HG03097 (cell line): ENCODE results near the gene GJD3.

Experiments
- ATAC-seq: cut with Tn5 transposase; IDR thresholded peaks from one replicate; pipeline ENCODE4 v1.9.1; 2021; ENCODE audit not compliant: unreplicated experiment, low FRiP score

Gene GJD3

DNA sequence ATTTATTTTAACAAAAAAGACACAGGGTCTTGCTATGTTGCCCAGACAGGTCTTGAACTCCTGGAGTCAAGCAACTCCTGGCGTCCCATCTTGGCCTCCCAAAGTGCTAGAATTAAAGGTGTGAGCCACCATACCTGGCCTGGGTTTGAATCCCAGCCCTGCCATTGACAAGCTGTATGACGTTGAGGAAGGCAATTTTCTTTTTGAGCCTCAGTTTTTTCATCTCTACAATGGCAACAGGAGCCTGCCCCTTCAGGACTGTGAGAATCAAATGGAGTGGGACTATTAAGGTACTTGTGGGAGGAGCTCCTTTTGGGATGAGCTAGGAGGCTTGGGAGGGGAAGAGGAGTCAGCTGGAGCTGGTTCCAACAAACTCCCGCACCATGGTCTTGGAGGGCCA is 49.3 kb downstream of the GJD3 start:
- ATAC-seq = no peak

DNA sequence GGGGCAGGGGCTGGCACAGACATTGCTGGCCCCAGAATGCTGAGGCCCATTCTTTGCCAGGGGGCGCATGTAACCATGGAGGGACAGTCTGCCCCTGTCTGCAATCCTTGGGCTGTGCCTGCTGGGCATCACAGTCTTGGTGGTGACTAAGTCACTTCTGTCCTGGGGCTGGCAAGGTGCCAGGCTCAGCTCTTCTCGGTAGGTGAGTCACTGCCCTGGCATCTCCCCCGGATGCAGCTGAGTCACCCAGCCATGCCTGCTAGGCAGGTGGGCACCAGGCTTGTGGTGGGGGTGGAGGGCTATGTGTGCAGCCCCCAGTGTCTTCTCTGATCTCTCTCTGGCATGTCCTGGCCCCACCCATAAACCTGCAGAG is 50.0 kb downstream of the GJD3 start:
- ATAC-seq = no peak

DNA sequence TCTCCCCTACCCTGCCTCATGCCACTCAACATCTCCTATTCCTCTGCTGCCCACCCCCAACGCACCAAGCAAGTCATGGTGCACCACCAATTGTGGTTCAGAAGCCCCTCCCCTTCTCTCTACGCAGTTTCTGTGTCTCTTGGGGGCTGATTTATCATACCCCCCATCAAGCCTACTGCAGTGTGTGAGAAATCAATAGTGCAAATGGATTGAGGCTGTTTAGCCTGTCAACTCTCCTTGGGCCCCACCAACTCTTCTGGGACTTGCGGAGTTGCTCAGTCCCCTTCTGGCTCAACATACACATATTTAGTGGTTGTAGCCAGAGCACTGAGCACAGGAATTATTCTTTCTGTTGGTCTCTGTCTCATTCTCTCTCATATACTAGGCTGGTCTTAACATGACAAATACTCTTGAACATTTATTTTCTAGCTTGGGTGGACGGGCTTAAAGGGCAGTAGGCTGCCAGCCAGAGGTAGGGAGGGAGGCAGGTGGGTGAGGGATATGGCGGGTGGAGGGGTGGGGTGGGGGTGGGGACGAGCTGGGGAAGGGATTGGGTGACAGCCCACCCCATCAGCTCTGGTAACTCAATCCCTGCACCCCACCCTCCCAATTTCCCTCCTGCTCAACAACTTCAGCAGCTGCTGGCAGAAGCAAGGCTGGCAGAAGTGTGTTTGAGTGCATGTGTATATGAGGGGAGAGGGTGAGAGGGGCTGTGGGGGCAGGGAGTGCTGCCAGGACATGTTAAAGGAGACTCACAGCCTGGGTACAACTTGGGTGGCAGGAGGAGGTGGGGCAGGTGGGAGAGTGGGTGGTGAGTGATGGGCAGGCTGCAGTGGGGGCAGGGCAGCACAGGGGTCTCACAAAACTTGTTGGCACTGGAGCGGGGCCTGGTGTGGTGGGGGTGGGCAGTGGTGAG is 50.6 kb downstream of the GJD3 start:
- no peak for ATAC-seq
